SK-N-SH (cell line): ENCODE data around the gene BEND3. TPM values are rescaled to one million over a fixed set of nuclear protein-coding genes. Genes with fewer than 3 reads are reported as not detected.

Source experiments
- CTCF ChIA-PET: fragments of 300-600, 350-600 bp; formaldehyde crosslinking; extraction: SDS; loops from one replicate; lab custom pipeline; 2021; lab: Yijun Ruan, JAX
- POLR2A ChIA-PET: fragments of 350-600 bp; sonication (Branson Sonifier 250); formaldehyde crosslinking; extraction: SDS; loops from one replicate; lab custom pipeline; 2020; ENCODE audit warnings: antibody characterized with exemption, inconsistent platforms; lab: Yijun Ruan, JAX
- DNase-seq: peaks from one replicate; pipeline ENCODE4 v3.0.0; 2012
- H2AFZ ChIP-seq: fragments of 200-600 bp; sonication (generic); 2 replicates; pipeline ENCODE4 v1.8.1; 2016; ENCODE audit warnings: antibody characterized with exemption, mild to moderate bottlenecking, low read depth
- H3F3A ChIP-seq: fragments of 200-600 bp; sonication (generic); replicated peaks from 2 replicates; pipeline ENCODE3; 2016; ENCODE audit warnings: antibody characterized with exemption, mild to moderate bottlenecking; ENCODE audit not compliant: insufficient read depth
- H3K27ac ChIP-seq, 2 experiments: fragments of 200-500 bp in 1 of 2; fragments of 200-600 bp in 1 of 2; sonication (Bioruptor generic) in 1 of 2; sonication (generic), shearing (Covaris generic) in 1 of 2; 2 replicates each; pipeline versions ENCODE4 v1.5.1 to v1.6.1; 2014 to 2016; ENCODE audit warnings: low read depth in 2 of 2, inconsistent platforms in 1 of 2, low read length in 1 of 2, mild to moderate bottlenecking in 1 of 2, mixed read lengths in 1 of 2
- H3K27me3 ChIP-seq: fragments of 200-600 bp; sonication (generic), shearing (Covaris generic); 2 replicates; pipeline ENCODE4 v1.6.1; 2016; ENCODE audit warnings: mixed run types; ENCODE audit not compliant: insufficient read depth
- H3K36me3 ChIP-seq, 2 experiments: fragments of 200-500 bp in 1 of 2; fragments of 200-600 bp in 1 of 2; sonication (Bioruptor generic) in 1 of 2; sonication (generic) in 1 of 2; replicated peaks in 1 of 2; 2 replicates each; pipeline versions ENCODE3 to v1.5.1; 2014 to 2016; ENCODE audit warnings: low read length in 1 of 2, mild to moderate bottlenecking in 1 of 2; ENCODE audit not compliant: insufficient read depth in 2 of 2, control insufficient read depth in 1 of 2
- H3K4me1 ChIP-seq, 2 experiments: fragments of 200-500 bp in 1 of 2; fragments of 200-600 bp in 1 of 2; sonication (Bioruptor generic) in 1 of 2; sonication (generic), shearing (Covaris generic) in 1 of 2; 2 replicates each; pipeline versions ENCODE4 v1.5.1 to v1.6.1; 2014 to 2016; ENCODE audit warnings: low read depth in 1 of 2, low read length in 1 of 2, mixed run types in 1 of 2; ENCODE audit not compliant: insufficient read depth in 2 of 2, control insufficient read depth in 1 of 2
- H3K4me2 ChIP-seq: fragments of 200-600 bp; sonication (generic), shearing (Covaris generic); 2 replicates; pipeline ENCODE4 v1.6.1; 2017; ENCODE audit warnings: mixed run types
- H3K4me3 ChIP-seq, 2 experiments: fragments of 200-500 bp in 1 of 2; fragments of 200-600 bp in 1 of 2; sonication (Bioruptor generic) in 1 of 2; sonication (generic), shearing (Covaris generic) in 1 of 2; 2 replicates each; pipeline versions ENCODE4 v1.5.1 to v1.8.1; 2014 to 2016; ENCODE audit warnings: low read depth in 2 of 2, inconsistent platforms in 1 of 2, low read length in 1 of 2, mild to moderate bottlenecking in 1 of 2, mixed read lengths in 1 of 2, moderate library complexity in 1 of 2
- H3K79me2 ChIP-seq: fragments of 200-600 bp; sonication (generic); 2 replicates; pipeline ENCODE4 v1.8.1; 2017; ENCODE audit warnings: mild to moderate bottlenecking; ENCODE audit not compliant: insufficient read depth
- H3K9ac ChIP-seq: fragments of 200-600 bp; sonication (generic); 2 replicates; pipeline ENCODE4 v1.6.1; 2017; ENCODE audit warnings: mixed run types
- H3K9me2 ChIP-seq: fragments of 200-600 bp; sonication (generic); 2 replicates; pipeline ENCODE4 v1.6.1; 2017; ENCODE audit warnings: mixed run types
- H3K9me3 ChIP-seq: fragments of 200-600 bp; sonication (generic); 2 replicates; pipeline ENCODE4 v1.6.1; 2017; ENCODE audit warnings: mixed run types, mild to moderate bottlenecking, moderate library complexity
- H4K20me1 ChIP-seq: fragments of 200-600 bp; sonication (generic); 2 replicates; pipeline ENCODE4 v1.6.1; 2017; ENCODE audit warnings: mild to moderate bottlenecking, mixed run types; ENCODE audit not compliant: insufficient read depth
- CHD2 ChIP-seq: fragments of 150-350 bp; IDR thresholded peaks from 2 replicates; pipeline ENCODE4 v1.6.1; 2018; ENCODE audit warnings: low read length; ENCODE audit not compliant: partially characterized antibody
- EP300 ChIP-seq, 2 experiments: IDR thresholded peaks; 2 replicates each; pipeline versions ENCODE4 v1.4.0 to v1.6.1; 2012; ENCODE audit warnings: borderline replicate concordance in 1 of 2, low read depth in 1 of 2, low read length in 1 of 2
- EZH2phosphoT487 ChIP-seq: fragments of 200-600 bp; sonication (generic); IDR thresholded peaks from 2 replicates; pipeline ENCODE4 v1.6.1; 2017; ENCODE audit warnings: low read depth, mixed run types, mild to moderate bottlenecking, antibody characterized with exemption, moderate library complexity, borderline replicate concordance
- FOXM1 ChIP-seq: IDR thresholded peaks from 2 replicates; pipeline ENCODE4 v1.4.0; 2012; ENCODE audit warnings: low read depth, mild to moderate bottlenecking
- GABPA ChIP-seq: IDR thresholded peaks from 2 replicates; pipeline ENCODE4 v1.4.0; 2012; ENCODE audit warnings: low read depth, mild to moderate bottlenecking
- MEF2A ChIP-seq: IDR thresholded peaks from 2 replicates; pipeline ENCODE4 v1.4.0; 2012; ENCODE audit warnings: low read depth, borderline replicate concordance
- MXI1 ChIP-seq: IDR thresholded peaks from 2 replicates; pipeline ENCODE4 v1.6.1; 2012; ENCODE audit warnings: mild to moderate bottlenecking, low read depth, low read length, improper control_type of control experiment
- NRF1 ChIP-seq: IDR thresholded peaks from 2 replicates; pipeline ENCODE4 v1.6.1; 2012; ENCODE audit warnings: low read depth, mild to moderate bottlenecking, low read length
- POLR2AphosphoS5 ChIP-seq: IDR thresholded peaks from 2 replicates; pipeline ENCODE4 v1.6.1; 2012; ENCODE audit warnings: low read depth, low read length
- RAD21 ChIP-seq: IDR thresholded peaks from 2 replicates; pipeline ENCODE4 v1.6.1; 2012; ENCODE audit warnings: mild to moderate bottlenecking, low read length
- SIN3A ChIP-seq: IDR thresholded peaks from 2 replicates; pipeline ENCODE4 v1.6.1; 2012; ENCODE audit warnings: low read depth, mild to moderate bottlenecking, low read length, moderate library complexity, borderline replicate concordance
- SMC3 ChIP-seq: IDR thresholded peaks from 2 replicates; pipeline ENCODE4 v1.6.1; 2012; ENCODE audit warnings: low read depth, low read length, improper control_type of control experiment
- TAF1 ChIP-seq: IDR thresholded peaks from 2 replicates; pipeline ENCODE4 v1.6.1; 2012; ENCODE audit warnings: low read depth, mild to moderate bottlenecking, low read length, moderate library complexity, borderline replicate concordance
- WGBS: methylation state at CpG from one replicate; pipeline ENCODE4 v1.1.6; 2017; ENCODE audit warnings: low lambda C conversion rate; 5-methylcytosine and 5-hydroxymethylcytosine counted together
- polyA plus RNA-seq, 3 experiments: library from polyadenylated mRNA; depleted of rRNA; stranded (reverse); fragments of >200 nt; gene quantifications; 2 replicates each; pipeline ENCODE4 v1.2.3, GENCODE V29; 2012
- TF ChIP-seq, protein P1 (sequence below): IDR thresholded peaks from 2 replicates; pipeline ENCODE4 v1.4.0; 2012; ENCODE audit warnings: low read depth, borderline replicate concordance
- TF ChIP-seq, protein P2 (sequence below): fragments of 200-600 bp; sonication (generic); IDR thresholded peaks from 2 replicates; pipeline ENCODE4 v1.6.1; 2017; ENCODE audit warnings: antibody characterized with exemption, mild to moderate bottlenecking, moderate library complexity
- TF ChIP-seq, protein P3 (sequence below): IDR thresholded peaks from 2 replicates; pipeline ENCODE4; 2012
- TF ChIP-seq, protein P4 (sequence below): IDR thresholded peaks from 2 replicates; pipeline ENCODE4 v1.6.1; 2012; ENCODE audit warnings: mild to moderate bottlenecking, low read depth, low read length, moderate library complexity
- TF ChIP-seq, protein P5 (sequence below): IDR thresholded peaks from 2 replicates; pipeline ENCODE4 v1.4.0; 2012; ENCODE audit warnings: low read depth
- TF ChIP-seq, protein P6 (sequence below): fragments of 150-350 bp; IDR thresholded peaks from 2 replicates; pipeline ENCODE4 v1.6.1; 2017; ENCODE audit warnings: antibody characterized with exemption, low read length, low read depth, borderline replicate concordance

Gene BEND3
- polyA plus RNA-seq, 1 of the 3 experiments (the other 2 are of a cell fraction), result 1.0 TPM

DNA sequence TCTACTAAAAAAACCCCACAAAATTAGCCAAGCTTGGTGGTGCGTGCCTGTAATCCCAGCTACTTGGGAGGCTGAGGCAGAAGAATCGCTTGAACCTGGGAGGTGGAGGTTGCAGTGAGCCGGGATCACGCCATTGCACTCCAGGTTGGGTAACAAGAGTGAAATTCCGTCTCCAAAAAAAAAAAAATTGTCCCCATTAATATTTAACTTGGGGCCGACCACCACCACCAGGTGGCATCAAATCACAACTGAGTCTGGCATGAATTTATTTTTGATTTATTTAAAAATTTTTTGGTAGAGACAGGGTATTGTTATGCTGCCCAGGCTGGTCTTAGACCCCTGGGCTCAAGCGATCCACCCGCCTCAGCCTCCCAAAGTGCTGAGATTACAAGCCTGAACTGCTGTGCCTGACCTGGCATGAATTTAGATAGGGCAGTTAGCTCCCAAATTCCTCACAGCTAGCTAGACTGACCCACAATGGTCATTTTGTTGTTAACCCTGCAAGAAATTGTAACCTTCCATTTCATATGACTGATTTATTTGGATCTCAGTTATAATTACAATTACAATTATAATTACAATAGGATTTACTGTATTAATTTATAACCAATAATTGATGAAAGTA is 17.1 kb upstream of the BEND3 start:
- no peak overlapping the region for H3K4me2 ChIP-seq
- H3K9me3 ChIP-seq, result no peaks in the 10 kb centered on the region
- H3K36me3 ChIP-seq, result no peaks in the 10 kb centered on the region
- CTCF ChIA-PET, result interaction anchor here (0.6 to 3.6 kb wide), 14 partner anchors 13 to 567 kb away, joined by 3 to 15 read pairs (median 4); partner anchors contain the start of gene BEND3
- peaks cover 6% of the 10 kb centered on the region for H3F3A ChIP-seq
- H3K4me3 ChIP-seq, result no peak overlapping the region
- 44% methylated on average over 8 of the region's 8 CpGs for WGBS
- DNase-seq, result peak; percentile 55
- H3K9ac ChIP-seq, result no peak overlapping the region
- H2AFZ ChIP-seq, result no peak overlapping the region
- no peak for TF ChIP-seq SIN3A
- TF ChIP-seq NRF1, result no peak
- TF ChIP-seq SMC3, result peak; percentile 55
- TF ChIP-seq, protein P1, sequence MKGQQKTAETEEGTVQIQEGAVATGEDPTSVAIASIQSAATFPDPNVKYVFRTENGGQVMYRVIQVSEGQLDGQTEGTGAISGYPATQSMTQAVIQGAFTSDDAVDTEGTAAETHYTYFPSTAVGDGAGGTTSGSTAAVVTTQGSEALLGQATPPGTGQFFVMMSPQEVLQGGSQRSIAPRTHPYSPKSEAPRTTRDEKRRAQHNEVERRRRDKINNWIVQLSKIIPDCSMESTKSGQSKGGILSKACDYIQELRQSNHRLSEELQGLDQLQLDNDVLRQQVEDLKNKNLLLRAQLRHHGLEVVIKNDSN, result no peak
- TF ChIP-seq, protein P2, sequence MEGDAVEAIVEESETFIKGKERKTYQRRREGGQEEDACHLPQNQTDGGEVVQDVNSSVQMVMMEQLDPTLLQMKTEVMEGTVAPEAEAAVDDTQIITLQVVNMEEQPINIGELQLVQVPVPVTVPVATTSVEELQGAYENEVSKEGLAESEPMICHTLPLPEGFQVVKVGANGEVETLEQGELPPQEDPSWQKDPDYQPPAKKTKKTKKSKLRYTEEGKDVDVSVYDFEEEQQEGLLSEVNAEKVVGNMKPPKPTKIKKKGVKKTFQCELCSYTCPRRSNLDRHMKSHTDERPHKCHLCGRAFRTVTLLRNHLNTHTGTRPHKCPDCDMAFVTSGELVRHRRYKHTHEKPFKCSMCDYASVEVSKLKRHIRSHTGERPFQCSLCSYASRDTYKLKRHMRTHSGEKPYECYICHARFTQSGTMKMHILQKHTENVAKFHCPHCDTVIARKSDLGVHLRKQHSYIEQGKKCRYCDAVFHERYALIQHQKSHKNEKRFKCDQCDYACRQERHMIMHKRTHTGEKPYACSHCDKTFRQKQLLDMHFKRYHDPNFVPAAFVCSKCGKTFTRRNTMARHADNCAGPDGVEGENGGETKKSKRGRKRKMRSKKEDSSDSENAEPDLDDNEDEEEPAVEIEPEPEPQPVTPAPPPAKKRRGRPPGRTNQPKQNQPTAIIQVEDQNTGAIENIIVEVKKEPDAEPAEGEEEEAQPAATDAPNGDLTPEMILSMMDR, result peak; percentile 71
- TF ChIP-seq CHD2, result no peak
- TF ChIP-seq EZH2phosphoT487, result no peak
- TF ChIP-seq, protein P3, sequence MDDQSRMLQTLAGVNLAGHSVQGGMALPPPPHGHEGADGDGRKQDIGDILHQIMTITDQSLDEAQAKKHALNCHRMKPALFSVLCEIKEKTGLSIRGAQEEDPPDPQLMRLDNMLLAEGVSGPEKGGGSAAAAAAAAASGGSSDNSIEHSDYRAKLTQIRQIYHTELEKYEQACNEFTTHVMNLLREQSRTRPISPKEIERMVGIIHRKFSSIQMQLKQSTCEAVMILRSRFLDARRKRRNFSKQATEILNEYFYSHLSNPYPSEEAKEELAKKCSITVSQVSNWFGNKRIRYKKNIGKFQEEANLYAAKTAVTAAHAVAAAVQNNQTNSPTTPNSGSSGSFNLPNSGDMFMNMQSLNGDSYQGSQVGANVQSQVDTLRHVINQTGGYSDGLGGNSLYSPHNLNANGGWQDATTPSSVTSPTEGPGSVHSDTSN, result no peak
- TF ChIP-seq, protein P4, sequence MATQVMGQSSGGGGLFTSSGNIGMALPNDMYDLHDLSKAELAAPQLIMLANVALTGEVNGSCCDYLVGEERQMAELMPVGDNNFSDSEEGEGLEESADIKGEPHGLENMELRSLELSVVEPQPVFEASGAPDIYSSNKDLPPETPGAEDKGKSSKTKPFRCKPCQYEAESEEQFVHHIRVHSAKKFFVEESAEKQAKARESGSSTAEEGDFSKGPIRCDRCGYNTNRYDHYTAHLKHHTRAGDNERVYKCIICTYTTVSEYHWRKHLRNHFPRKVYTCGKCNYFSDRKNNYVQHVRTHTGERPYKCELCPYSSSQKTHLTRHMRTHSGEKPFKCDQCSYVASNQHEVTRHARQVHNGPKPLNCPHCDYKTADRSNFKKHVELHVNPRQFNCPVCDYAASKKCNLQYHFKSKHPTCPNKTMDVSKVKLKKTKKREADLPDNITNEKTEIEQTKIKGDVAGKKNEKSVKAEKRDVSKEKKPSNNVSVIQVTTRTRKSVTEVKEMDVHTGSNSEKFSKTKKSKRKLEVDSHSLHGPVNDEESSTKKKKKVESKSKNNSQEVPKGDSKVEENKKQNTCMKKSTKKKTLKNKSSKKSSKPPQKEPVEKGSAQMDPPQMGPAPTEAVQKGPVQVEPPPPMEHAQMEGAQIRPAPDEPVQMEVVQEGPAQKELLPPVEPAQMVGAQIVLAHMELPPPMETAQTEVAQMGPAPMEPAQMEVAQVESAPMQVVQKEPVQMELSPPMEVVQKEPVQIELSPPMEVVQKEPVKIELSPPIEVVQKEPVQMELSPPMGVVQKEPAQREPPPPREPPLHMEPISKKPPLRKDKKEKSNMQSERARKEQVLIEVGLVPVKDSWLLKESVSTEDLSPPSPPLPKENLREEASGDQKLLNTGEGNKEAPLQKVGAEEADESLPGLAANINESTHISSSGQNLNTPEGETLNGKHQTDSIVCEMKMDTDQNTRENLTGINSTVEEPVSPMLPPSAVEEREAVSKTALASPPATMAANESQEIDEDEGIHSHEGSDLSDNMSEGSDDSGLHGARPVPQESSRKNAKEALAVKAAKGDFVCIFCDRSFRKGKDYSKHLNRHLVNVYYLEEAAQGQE, result no peak
- TF ChIP-seq MXI1, result no peak
- TF ChIP-seq, protein P5, sequence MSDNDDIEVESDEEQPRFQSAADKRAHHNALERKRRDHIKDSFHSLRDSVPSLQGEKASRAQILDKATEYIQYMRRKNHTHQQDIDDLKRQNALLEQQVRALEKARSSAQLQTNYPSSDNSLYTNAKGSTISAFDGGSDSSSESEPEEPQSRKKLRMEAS, result no peak
- TF ChIP-seq MEF2A, result no peak
- no peak for TF ChIP-seq GABPA
- TF ChIP-seq EP300 (IDR thresholded peaks at IDR 0.05; ENCODE audit: borderline replicate concordance in 1 of 2, low read depth in 1 of 2, low read length in 1 of 2), result no peak
- TF ChIP-seq RAD21, result peak; percentile 72
- no peak for TF ChIP-seq POLR2AphosphoS5
- TF ChIP-seq FOXM1, result no peak
- TF ChIP-seq, protein P6, sequence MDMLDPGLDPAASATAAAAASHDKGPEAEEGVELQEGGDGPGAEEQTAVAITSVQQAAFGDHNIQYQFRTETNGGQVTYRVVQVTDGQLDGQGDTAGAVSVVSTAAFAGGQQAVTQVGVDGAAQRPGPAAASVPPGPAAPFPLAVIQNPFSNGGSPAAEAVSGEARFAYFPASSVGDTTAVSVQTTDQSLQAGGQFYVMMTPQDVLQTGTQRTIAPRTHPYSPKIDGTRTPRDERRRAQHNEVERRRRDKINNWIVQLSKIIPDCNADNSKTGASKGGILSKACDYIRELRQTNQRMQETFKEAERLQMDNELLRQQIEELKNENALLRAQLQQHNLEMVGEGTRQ, result no peak
- TF ChIP-seq TAF1, result no peak
- TF ChIP-seq, all 33 proteins: peak for 3
- no peaks in the 10 kb centered on the region for H4K20me1 ChIP-seq
- H3K9me2 ChIP-seq, result no peaks in the 10 kb centered on the region
- no peaks in the 10 kb centered on the region for H3K27me3 ChIP-seq
- H3K79me2 ChIP-seq, result no peaks in the 10 kb centered on the region
- POLR2A ChIA-PET, result no interaction called here
- H3K27ac ChIP-seq, result no peak overlapping the region
- peaks cover 0 to 2% of the 10 kb centered on the region in 2 experiments; a peak in 1 of 4 replicates for H3K4me1 ChIP-seq
